A673 (cell line): ENCODE results near the gene RPL39L. TPM values are rescaled to one million over a fixed set of nuclear protein-coding genes. Genes with fewer than 3 reads are reported as not detected.

Experiments used
- BruUV-seq: library from RNA; stranded (reverse); fragments of 400-500 nt; replicated peaks from 2 replicates; lab custom pipeline; 2021; lab: Mats Ljungman, UMichigan
- CTCF ChIA-PET: fragments of 300-600 bp; sonication (Branson Sonifier 250); formaldehyde crosslinking; loops from one replicate; lab custom pipeline; 2022; ENCODE audit warnings: antibody characterized with exemption; lab: Charles Lee
- POLR2A ChIA-PET: fragments of 300-600 bp; sonication (Branson Sonifier 250); formaldehyde crosslinking; loops from one replicate; lab custom pipeline; 2022; ENCODE audit warnings: antibody characterized with exemption; ENCODE audit not compliant: low non-redundant PET; lab: Charles Lee
- DNase-seq: peaks from one replicate; pipeline ENCODE4 v3.0.0-alpha.2; 2015; ENCODE audit warnings: low spot score
- H3K27ac ChIP-seq: fragments of 200-600 bp; sonication (generic); 2 replicates; pipeline ENCODE4 v1.5.1; 2016; ENCODE audit warnings: mixed run types, low read depth, mild to moderate bottlenecking, mixed read lengths, antibody characterized with exemption, low read length; ENCODE audit not compliant: poor library complexity, severe bottlenecking
- H3K27me3 ChIP-seq: fragments of 200-600 bp; sonication (generic); replicated peaks from 2 replicates; pipeline ENCODE4 v1.6.1; 2017; ENCODE audit warnings: mixed run types, low read depth, mild to moderate bottlenecking, mixed read lengths, antibody characterized with exemption, low read length; ENCODE audit not compliant: insufficient read depth, poor library complexity
- H3K36me3 ChIP-seq: fragments of 200-600 bp; sonication (generic); 2 replicates; pipeline ENCODE4 v1.6.1; 2016; ENCODE audit warnings: mixed run types, mild to moderate bottlenecking, mixed read lengths, antibody characterized with exemption, low read length; ENCODE audit not compliant: insufficient read depth, poor library complexity, severe bottlenecking
- H3K4me1 ChIP-seq: fragments of 200-600 bp; sonication (generic); 2 replicates; pipeline ENCODE4 v1.6.1; 2017; ENCODE audit warnings: mixed run types, mild to moderate bottlenecking, mixed read lengths, antibody characterized with exemption, low read length; ENCODE audit not compliant: insufficient read depth, poor library complexity, severe bottlenecking
- H3K4me3 ChIP-seq: fragments of 200-600 bp; sonication (generic); 2 replicates; pipeline ENCODE4 v1.5.1; 2016; ENCODE audit warnings: low read depth, mixed run types, mild to moderate bottlenecking, mixed read lengths, low read length; ENCODE audit not compliant: poor library complexity, severe bottlenecking
- H3K9me3 ChIP-seq: fragments of 200-600 bp; sonication (generic); 2 replicates; pipeline ENCODE4 v1.6.1; 2016; ENCODE audit warnings: mixed run types, low read depth, mild to moderate bottlenecking, mixed read lengths, antibody characterized with exemption, low read length; ENCODE audit not compliant: poor library complexity, severe bottlenecking
- CTCF ChIP-seq: fragments of 300-800, 200-600 bp; sonication (generic); conservative IDR thresholded peaks from 2 replicates; pipeline ENCODE4 v1.5.1; 2017; ENCODE audit warnings: low read depth, mild to moderate bottlenecking, antibody characterized with exemption, low read length, moderate library complexity, mixed read lengths
- EZH2 ChIP-seq: fragments of 200-600 bp; sonication (generic); IDR thresholded peaks from 2 replicates; pipeline ENCODE4 v1.6.1; 2017; ENCODE audit warnings: borderline replicate concordance, low read depth, mild to moderate bottlenecking, mixed read lengths, antibody characterized with exemption, low read length; ENCODE audit not compliant: poor library complexity, severe bottlenecking
- intact Hi-C: fragments of 100-400 bp; cut with micrococcal nuclease; formaldehyde crosslinking; loops from one replicate; pipeline ENCODE4 v1.10.0; 2022; ENCODE audit not compliant: unreplicated experiment
- total RNA-seq: library from RNA; stranded (reverse); gene quantifications from 2 replicates; pipeline ENCODE4 v1.2.3, GENCODE V29; 2021

RPL39L gene
- total RNA-seq, 1 experiment from 2014 or later, result 35.3 TPM

- H3K9me3 ChIP-seq, result no peaks in the 10 kb centered on the region
- BruUV-seq, result no TSS peak
- ChIA-PET CTCF (interaction anchor here (0.6 to 2.2 kb wide), 7 partner anchors 11 to 264 kb away, joined by 4 to 25 read pairs (median 6); partner anchors contain the start of gene RPL39L), POLR2A (no interaction called here)
- no peaks in the 10 kb centered on the region for H3K27me3 ChIP-seq
- peak; percentile 49 for DNase-seq
- H3K4me1 ChIP-seq, result peaks cover 7% of the 10 kb centered on the region
- no peak overlapping the region for H3K4me3 ChIP-seq
- peak; percentile 67 for TF ChIP-seq CTCF
- TF ChIP-seq EZH2, result no peak
- peak overlapping the region; percentile 31 for H3K27ac ChIP-seq
- intact Hi-C loops, result no loop called here
- H3K36me3 ChIP-seq, result no peaks in the 10 kb centered on the region
Measured at GRCh38 chr3:187112934-187113793, 26.1 kb downstream of the RPL39L start.

- CTCF ChIA-PET, result no interaction called here
- intact Hi-C loops, result no loop called here
- no peak overlapping the region for H3K27ac ChIP-seq
- H3K4me1 ChIP-seq, result peaks cover 7% of the 10 kb centered on the region
- no TSS peak for BruUV-seq
- POLR2A ChIA-PET, result no interaction called here
- no peaks in the 10 kb centered on the region for H3K27me3 ChIP-seq
- no peak for TF ChIP-seq CTCF
- no peak for TF ChIP-seq EZH2
- no peaks in the 10 kb centered on the region for H3K36me3 ChIP-seq
- DNase-seq, result no peak
- H3K4me3 ChIP-seq, result no peak overlapping the region
- no peaks in the 10 kb centered on the region for H3K9me3 ChIP-seq
Measured at GRCh38 chr3:187110156-187110555, 29.1 kb downstream of the RPL39L start.

- Histone ChIP-seq H3K27ac (no peak overlapping the region), H3K4me1 (peaks cover 6% of the 10 kb centered on the region), H3K4me3 (no peak overlapping the region), H3K9me3 (no peaks in the 10 kb centered on the region), H3K36me3 (no peaks in the 10 kb centered on the region), H3K27me3 (no peaks in the 10 kb centered on the region)
- no TSS peak for BruUV-seq
- no peak for DNase-seq
- ChIA-PET POLR2A (no interaction called here), CTCF (no interaction called here)
- TF ChIP-seq CTCF, result no peak
- TF ChIP-seq EZH2, result no peak
- intact Hi-C loops, result no loop called here
Measured at GRCh38 chr3:187107989-187108388, 31.3 kb downstream of the RPL39L start.
